Testis (tissue), 3 donors: Measurements from ENCODE around the gene MYOM1. TPM values are rescaled to one million over a fixed set of nuclear protein-coding genes. Genes with fewer than 3 reads are reported as not detected.

ENCODE experiments used
- DNase-seq: peaks from one replicate; pipeline ENCODE4 v3.0.0-alpha.2; 2019
- H3K27ac ChIP-seq, 2 donors: fragments of 200-600 bp; sonication (generic); one replicate each; pipeline ENCODE4 v1.5.1; 2019
- H3K27me3 ChIP-seq: fragments of 200-600 bp; sonication (generic); one replicate; pipeline ENCODE4 v1.5.1; 2019
- H3K36me3 ChIP-seq: fragments of 200-600 bp; sonication (generic); one replicate; pipeline ENCODE4 v1.5.1; 2017; ENCODE audit warnings: low read depth; ENCODE audit errors: missing control alignments
- H3K4me1 ChIP-seq: fragments of 200-600 bp; sonication (generic); one replicate; pipeline ENCODE4 v1.5.1; 2019
- H3K4me3 ChIP-seq, 2 donors: fragments of 200-600 bp; sonication (generic); one replicate each; pipeline ENCODE4 v1.5.1; 2017 to 2019
- H3K9me3 ChIP-seq: fragments of 200-600 bp; sonication (generic); one replicate; pipeline ENCODE4 v1.5.1; 2017
- POLR2A ChIP-seq: fragments of 450-650 bp; IDR thresholded peaks from one replicate; pipeline ENCODE4 v1.6.1; 2017; ENCODE audit warnings: antibody characterized with exemption, mild to moderate bottlenecking, moderate library complexity
- WGBS, 2 donors: methylation state at CpG; one replicate each; pipeline ENCODE4 v1.1.5; 2018; 5-methylcytosine and 5-hydroxymethylcytosine counted together
- intact Hi-C: fragments of 100-400 bp; cut with DNase I; formaldehyde crosslinking; loops from one replicate; pipeline ENCODE4 v1.15.1; 2023; ENCODE audit warnings: low total_unique reads
- polyA plus RNA-seq: library from polyadenylated mRNA; stranded (reverse); fragments of 350-450 nt; fragmentation: Illumina TruSeq; extraction: RNeasy Lipid Tissue Mini Kit (QIAGEN cat#74804); gene quantifications from one replicate; pipeline ENCODE4 v1.2.3, GENCODE V29; 2014; ENCODE audit warnings: low read depth, low replicate concordance; ENCODE audit not compliant: insufficient read depth
- total RNA-seq, 2 donors: library from RNA; depleted of rRNA; stranded (reverse); fragments of >200 nt; gene quantifications; one replicate each; pipeline ENCODE4 v1.2.3, GENCODE V29; 2016
- TF ChIP-seq, protein P1 (sequence below), 3 experiments: fragments of 450-650 bp in 2 of 3; fragments of 200-600 bp in 1 of 3; sonication (generic) in 1 of 3; IDR thresholded peaks; one replicate each; pipeline ENCODE4 v1.5.1; 2016 to 2019; ENCODE audit warnings: antibody characterized with exemption in 3 of 3, mild to moderate bottlenecking in 2 of 3, moderate library complexity in 1 of 3

The MYOM1 gene
- total and polyA plus RNA-seq, 3 donors from 2014 or later, result 9.1 to 19.9 (median 16.9) TPM

DNA sequence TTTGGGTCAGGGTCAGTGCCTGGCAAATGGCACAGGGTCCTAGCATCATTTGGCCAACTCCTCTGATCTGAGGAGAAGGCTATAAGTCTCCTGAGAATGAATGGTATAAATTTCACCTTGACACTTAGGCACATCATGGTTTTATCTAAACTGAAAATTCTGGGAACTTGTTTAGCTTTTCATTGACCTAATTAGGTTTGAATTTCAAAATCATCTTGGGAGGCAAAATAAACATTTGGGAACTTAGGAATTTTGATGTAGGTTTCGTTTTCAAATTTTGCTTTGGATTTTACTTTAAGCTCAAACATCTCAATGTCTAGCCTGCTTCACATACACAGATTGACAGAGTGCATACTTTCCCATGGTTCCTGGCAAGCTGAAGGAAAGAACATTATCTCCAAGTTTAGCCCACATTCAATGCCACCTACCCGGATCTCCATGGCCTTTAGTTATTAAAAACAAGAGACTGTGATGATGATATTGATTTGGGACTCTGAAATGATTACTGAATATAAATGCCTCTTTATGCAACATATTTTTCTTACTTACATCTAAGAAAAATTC is 44.5 kb downstream of the MYOM1 start:
- H3K4me1 ChIP-seq, result no peaks in the 10 kb centered on the region
- no peak overlapping the region for H3K4me3 ChIP-seq
- no peak for TF ChIP-seq POLR2A
- TF ChIP-seq, protein P1, sequence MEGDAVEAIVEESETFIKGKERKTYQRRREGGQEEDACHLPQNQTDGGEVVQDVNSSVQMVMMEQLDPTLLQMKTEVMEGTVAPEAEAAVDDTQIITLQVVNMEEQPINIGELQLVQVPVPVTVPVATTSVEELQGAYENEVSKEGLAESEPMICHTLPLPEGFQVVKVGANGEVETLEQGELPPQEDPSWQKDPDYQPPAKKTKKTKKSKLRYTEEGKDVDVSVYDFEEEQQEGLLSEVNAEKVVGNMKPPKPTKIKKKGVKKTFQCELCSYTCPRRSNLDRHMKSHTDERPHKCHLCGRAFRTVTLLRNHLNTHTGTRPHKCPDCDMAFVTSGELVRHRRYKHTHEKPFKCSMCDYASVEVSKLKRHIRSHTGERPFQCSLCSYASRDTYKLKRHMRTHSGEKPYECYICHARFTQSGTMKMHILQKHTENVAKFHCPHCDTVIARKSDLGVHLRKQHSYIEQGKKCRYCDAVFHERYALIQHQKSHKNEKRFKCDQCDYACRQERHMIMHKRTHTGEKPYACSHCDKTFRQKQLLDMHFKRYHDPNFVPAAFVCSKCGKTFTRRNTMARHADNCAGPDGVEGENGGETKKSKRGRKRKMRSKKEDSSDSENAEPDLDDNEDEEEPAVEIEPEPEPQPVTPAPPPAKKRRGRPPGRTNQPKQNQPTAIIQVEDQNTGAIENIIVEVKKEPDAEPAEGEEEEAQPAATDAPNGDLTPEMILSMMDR (IDR thresholded peaks at IDR 0.05), result no peak
- no peak for DNase-seq
- H3K9me3 ChIP-seq, result no peaks in the 10 kb centered on the region
- no peaks in the 10 kb centered on the region for H3K27me3 ChIP-seq
- 35 to 55% methylated on average over 2 of the region's 2 CpGs for WGBS, 2 donors
- intact Hi-C loops, result no loop called here
- H3K36me3 ChIP-seq, result no peaks in the 10 kb centered on the region
- no peak overlapping the region for H3K27ac ChIP-seq

DNA sequence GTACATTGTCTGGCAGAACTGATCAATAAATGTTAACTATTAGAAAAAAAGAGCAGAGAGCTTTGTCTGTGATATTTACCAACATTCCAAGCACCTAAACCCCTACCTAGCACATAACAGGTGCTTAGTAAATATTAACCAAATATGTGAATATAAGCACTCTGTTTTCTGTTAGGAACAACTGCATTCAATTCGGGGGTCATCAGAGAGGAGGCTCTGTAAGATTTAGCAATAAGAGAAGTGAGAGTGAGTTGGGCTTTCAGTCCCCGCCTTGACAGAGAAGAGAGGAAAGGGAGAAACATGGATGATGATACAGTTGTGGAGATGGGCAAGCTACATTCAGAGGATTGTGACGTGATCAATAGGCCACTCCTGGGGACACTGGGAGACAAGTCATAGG is 47.7 kb downstream of the MYOM1 start:
- WGBS, 2 donors, result 79 to 81% methylated on average over 3 of the region's 3 CpGs
- H3K4me1 ChIP-seq, result no peaks in the 10 kb centered on the region
- no peak for DNase-seq
- H3K4me3 ChIP-seq, result no peak overlapping the region
- H3K27ac ChIP-seq, result no peak overlapping the region
- no peaks in the 10 kb centered on the region for H3K36me3 ChIP-seq
- no peaks in the 10 kb centered on the region for H3K9me3 ChIP-seq
- intact Hi-C loops, result no loop called here
- no peaks in the 10 kb centered on the region for H3K27me3 ChIP-seq
- no peak for TF ChIP-seq POLR2A
- TF ChIP-seq, protein P1 (IDR thresholded peaks at IDR 0.05), result no peak

DNA sequence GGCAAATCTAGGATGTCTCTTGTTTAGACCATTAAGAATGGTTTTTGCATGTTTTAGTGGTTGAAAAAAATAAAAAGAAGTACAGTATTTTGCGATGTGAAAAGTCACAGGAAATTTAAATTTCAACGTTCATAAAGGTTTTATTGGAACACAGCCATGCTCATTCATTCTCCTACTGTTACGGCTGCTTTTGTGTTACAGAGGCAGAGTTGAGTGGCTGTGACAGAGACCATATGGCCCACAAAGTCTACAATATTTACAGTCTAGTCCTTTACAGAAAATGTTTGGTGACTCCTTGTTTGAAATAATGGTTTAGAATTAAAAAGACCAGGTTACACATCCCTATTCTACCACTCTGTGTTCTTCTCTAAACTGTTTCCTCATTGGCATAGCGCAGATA is 48.1 kb downstream of the MYOM1 start:
- H3K4me3 ChIP-seq, result no peak overlapping the region
- H3K27me3 ChIP-seq, result no peaks in the 10 kb centered on the region
- no peak overlapping the region for H3K27ac ChIP-seq
- 68 to 76% methylated on average over 4 of the region's 4 CpGs for WGBS, 2 donors
- no peaks in the 10 kb centered on the region for H3K4me1 ChIP-seq
- H3K36me3 ChIP-seq, result no peaks in the 10 kb centered on the region
- H3K9me3 ChIP-seq, result no peaks in the 10 kb centered on the region
- no peak for DNase-seq
- intact Hi-C loops, result no loop called here
- no peak for TF ChIP-seq POLR2A
- TF ChIP-seq, protein P1 (IDR thresholded peaks at IDR 0.05), result no peak

DNA sequence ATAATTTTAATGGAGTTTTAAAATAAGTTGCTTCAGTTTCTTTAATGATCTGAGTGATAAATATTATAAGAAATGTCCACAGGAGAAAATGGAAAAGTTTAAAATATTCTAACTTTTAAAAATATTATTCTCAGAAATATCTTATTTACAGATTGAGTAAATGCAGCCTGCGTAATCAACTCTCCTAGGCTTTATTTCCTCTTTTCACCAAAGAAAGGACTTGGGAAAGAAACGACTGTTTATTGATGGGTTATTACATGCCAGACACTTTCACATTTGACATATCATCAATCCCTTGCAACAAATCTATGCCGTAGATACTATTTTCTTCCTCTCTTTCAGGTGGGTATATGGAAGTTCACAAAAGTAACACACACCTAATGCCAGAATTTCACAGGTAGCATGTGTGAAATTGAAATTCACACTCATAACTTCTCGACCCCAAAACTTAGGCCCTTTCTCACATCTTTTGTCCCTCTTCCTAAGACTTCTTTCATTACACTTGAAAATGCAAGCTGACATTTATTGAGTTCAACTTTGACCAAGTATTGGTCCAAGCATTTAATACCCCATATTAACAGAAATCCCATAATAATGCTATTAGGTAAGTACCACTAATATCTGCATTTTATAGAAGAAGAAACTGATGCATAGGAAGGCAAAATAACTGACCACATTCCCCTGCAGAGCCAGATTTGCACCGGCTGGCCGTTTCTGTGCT is 49.2 kb downstream of the MYOM1 start:
- Histone ChIP-seq H3K27me3 (no peaks in the 10 kb centered on the region), H3K36me3 (no peaks in the 10 kb centered on the region), H3K4me3 (no peak overlapping the region), H3K27ac (no peak overlapping the region), H3K4me1 (no peaks in the 10 kb centered on the region), H3K9me3 (no peaks in the 10 kb centered on the region)
- 93 to 95% methylated on average over 6 of the region's 6 CpGs for WGBS, 2 donors
- TF ChIP-seq, protein P1 (IDR thresholded peaks at IDR 0.05), result no peak
- TF ChIP-seq POLR2A, result no peak
- intact Hi-C loops, result no loop called here
- no peak for DNase-seq

DNA sequence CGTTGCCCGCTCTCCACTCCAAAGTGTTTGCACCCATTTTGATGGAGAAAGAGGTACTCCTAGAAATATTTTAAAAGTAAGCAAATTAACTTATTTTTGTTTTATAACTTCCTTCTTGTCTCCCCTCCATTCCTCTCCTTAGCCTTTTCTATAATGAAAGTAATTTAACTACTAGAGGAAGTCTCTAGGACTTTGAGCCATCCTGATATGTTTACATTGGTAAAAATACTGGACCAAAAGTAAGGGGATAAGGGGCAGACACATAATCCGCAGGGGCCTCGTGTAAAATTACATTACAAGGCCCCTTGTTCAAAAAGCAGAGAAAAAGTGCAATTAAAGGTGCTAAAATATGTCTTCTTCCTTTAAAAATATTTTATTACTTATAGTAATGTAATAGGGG is 55.4 kb downstream of the MYOM1 start:
- Histone ChIP-seq H3K27ac (no peak overlapping the region), H3K4me3 (no peak overlapping the region), H3K9me3 (no peaks in the 10 kb centered on the region), H3K36me3 (no peaks in the 10 kb centered on the region), H3K27me3 (no peaks in the 10 kb centered on the region), H3K4me1 (no peaks in the 10 kb centered on the region)
- no peak for DNase-seq
- intact Hi-C loops, result no loop called here
- TF ChIP-seq, protein P1 (IDR thresholded peaks at IDR 0.05), result no peak
- TF ChIP-seq POLR2A, result no peak
- 73 to 82% methylated on average over 4 of the region's 4 CpGs for WGBS, 2 donors
